Measurements from ENCODE around the gene COQ7. TPM values are rescaled to one million over a fixed set of nuclear protein-coding genes. Genes with fewer than 3 reads are reported as not detected.

Gene COQ7
- total RNA-seq, 1 donor from 2014 or later, result 15.5 TPM

DNA sequence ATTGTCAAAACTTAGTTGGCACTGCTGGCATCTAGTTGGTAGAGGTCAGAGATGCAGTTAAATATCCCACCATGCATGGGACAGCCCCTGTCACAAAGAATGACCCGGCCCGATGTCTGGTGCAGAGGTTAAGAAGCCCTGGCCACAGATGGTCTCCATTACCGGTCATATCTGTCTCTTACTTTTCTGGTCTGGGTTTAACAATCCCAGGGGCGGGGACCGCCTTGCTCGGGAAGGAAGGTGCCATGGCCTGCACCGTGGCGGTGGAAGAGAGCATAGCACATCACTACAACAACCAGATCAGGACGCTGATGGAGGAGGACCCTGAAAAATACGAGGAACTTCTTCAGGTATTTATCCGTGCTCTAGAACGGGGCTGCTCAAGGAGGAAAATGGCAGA, 8.1 kb downstream of the COQ7 start:
- Histone ChIP-seq H3K4me3 (ENCODE audit: low read depth, low read length) (no peak overlapping the region), H3K36me3 (ENCODE audit: control insufficient read depth, insufficient read depth, low read length) (peaks cover 9% of the 10 kb centered on the region), H3K27me3 (ENCODE audit: control insufficient read depth, insufficient read depth, low read length) (no peaks in the 10 kb centered on the region)
- no peak for DNase-seq (ENCODE audit: low read depth)
- FAIRE-seq, result peak; percentile 32
- TF ChIP-seq, protein P1, sequence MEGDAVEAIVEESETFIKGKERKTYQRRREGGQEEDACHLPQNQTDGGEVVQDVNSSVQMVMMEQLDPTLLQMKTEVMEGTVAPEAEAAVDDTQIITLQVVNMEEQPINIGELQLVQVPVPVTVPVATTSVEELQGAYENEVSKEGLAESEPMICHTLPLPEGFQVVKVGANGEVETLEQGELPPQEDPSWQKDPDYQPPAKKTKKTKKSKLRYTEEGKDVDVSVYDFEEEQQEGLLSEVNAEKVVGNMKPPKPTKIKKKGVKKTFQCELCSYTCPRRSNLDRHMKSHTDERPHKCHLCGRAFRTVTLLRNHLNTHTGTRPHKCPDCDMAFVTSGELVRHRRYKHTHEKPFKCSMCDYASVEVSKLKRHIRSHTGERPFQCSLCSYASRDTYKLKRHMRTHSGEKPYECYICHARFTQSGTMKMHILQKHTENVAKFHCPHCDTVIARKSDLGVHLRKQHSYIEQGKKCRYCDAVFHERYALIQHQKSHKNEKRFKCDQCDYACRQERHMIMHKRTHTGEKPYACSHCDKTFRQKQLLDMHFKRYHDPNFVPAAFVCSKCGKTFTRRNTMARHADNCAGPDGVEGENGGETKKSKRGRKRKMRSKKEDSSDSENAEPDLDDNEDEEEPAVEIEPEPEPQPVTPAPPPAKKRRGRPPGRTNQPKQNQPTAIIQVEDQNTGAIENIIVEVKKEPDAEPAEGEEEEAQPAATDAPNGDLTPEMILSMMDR (IDR thresholded peaks at IDR 0.05; ENCODE audit: insufficient read depth, low read length, severe bottlenecking), result no peak

- Histone ChIP-seq H3K4me3 (ENCODE audit: low read depth, low read length) (no peak overlapping the region), H3K27me3 (ENCODE audit: control insufficient read depth, insufficient read depth, low read length) (no peaks in the 10 kb centered on the region), H3K36me3 (ENCODE audit: control insufficient read depth, insufficient read depth, low read length) (peaks cover 7% of the 10 kb centered on the region)
- DNase-seq (ENCODE audit: low read depth) (no peak), FAIRE-seq (no peak)
- TF ChIP-seq, protein P1 (IDR thresholded peaks at IDR 0.05; ENCODE audit: insufficient read depth, low read length, severe bottlenecking), result no peak
Measured at GRCh38 chr16:19077879-19078278, 10.5 kb downstream of the COQ7 start.

GRCh38 chr16:19083670-19084069, 16.3 kb downstream of the COQ7 start:
- TF ChIP-seq, protein P1 (IDR thresholded peaks at IDR 0.05; ENCODE audit: insufficient read depth, low read length, severe bottlenecking), result no peak
- no peak for FAIRE-seq
- no peak overlapping the region for H3K4me3 ChIP-seq (ENCODE audit: low read depth, low read length)
- DNase-seq (ENCODE audit: low read depth), result no peak
- no peaks in the 10 kb centered on the region for H3K27me3 ChIP-seq (ENCODE audit: control insufficient read depth, insufficient read depth, low read length)
- H3K36me3 ChIP-seq (ENCODE audit: control insufficient read depth, insufficient read depth, low read length), result peaks cover 1% of the 10 kb centered on the region

GRCh38 chr16:19084139-19084538, 16.7 kb downstream of the COQ7 start:
- H3K4me3 ChIP-seq (ENCODE audit: low read depth, low read length), result no peak overlapping the region
- no peaks in the 10 kb centered on the region for H3K36me3 ChIP-seq (ENCODE audit: control insufficient read depth, insufficient read depth, low read length)
- DNase-seq (ENCODE audit: low read depth), result no peak
- H3K27me3 ChIP-seq (ENCODE audit: control insufficient read depth, insufficient read depth, low read length), result no peaks in the 10 kb centered on the region
- no peak for FAIRE-seq
- TF ChIP-seq, protein P1 (IDR thresholded peaks at IDR 0.05; ENCODE audit: insufficient read depth, low read length, severe bottlenecking), result no peak

DNA sequence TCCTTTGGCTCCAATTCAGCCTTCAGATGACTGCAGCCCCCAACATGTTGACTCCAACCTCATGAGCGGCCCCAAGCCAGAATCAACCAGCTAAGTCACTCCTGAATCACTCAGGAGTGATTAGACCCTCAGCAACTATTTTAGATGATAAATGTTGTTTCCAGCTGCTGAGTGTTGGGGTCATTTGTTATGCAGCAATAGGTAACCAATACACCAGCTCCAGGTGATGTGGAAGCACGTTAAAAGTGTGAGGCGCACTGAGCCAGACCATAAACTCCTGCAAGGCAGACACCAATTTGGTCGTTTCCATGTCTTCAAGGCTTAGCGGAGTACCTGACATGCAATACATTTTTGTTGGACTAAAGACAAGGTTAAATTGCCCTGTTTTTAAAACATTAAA, 17.5 kb downstream of the COQ7 start:
- DNase-seq (ENCODE audit: low read depth), result no peak
- H3K4me3 ChIP-seq (ENCODE audit: low read depth, low read length), result no peak overlapping the region
- H3K36me3 ChIP-seq (ENCODE audit: control insufficient read depth, insufficient read depth, low read length), result no peaks in the 10 kb centered on the region
- TF ChIP-seq, protein P1 (IDR thresholded peaks at IDR 0.05; ENCODE audit: insufficient read depth, low read length, severe bottlenecking), result no peak
- FAIRE-seq, result no peak
- H3K27me3 ChIP-seq (ENCODE audit: control insufficient read depth, insufficient read depth, low read length), result no peaks in the 10 kb centered on the region

GRCh38 chr16:19085679-19086200, 18.3 kb downstream of the COQ7 start:
- Histone ChIP-seq H3K36me3 (ENCODE audit: control insufficient read depth, insufficient read depth, low read length) (no peaks in the 10 kb centered on the region), H3K4me3 (ENCODE audit: low read depth, low read length) (no peak overlapping the region), H3K27me3 (ENCODE audit: control insufficient read depth, insufficient read depth, low read length) (no peaks in the 10 kb centered on the region)
- TF ChIP-seq, protein P1 (IDR thresholded peaks at IDR 0.05; ENCODE audit: insufficient read depth, low read length, severe bottlenecking), result no peak
- DNase-seq (ENCODE audit: low read depth) (no peak), FAIRE-seq (no peak)
